Hematopoietic multipotent progenitor cell treated with erythropoietin and hydrocortisone succinate and interleukin-3 and kit ligand, for 17 days (in vitro differentiated cells): ENCODE measurements around the gene TMEM25.
"Not testable (repeated sequence)": the region's sequence is repeated elsewhere in the genome, so short reads cannot be mapped to it uniquely, and the experiment has no call there.

Experiments used
- DNase-seq: peaks from one replicate; pipeline ENCODE4 v3.0.0-alpha.2; 2015; ENCODE audit warnings: low spot score

TMEM25 gene

GRCh38 chr11:118532091-118532490 lies 1.1 kb downstream of the TMEM25 start:
- no peak for DNase-seq

GRCh38 chr11:118532852-118533768 lies 2.1 kb downstream of the TMEM25 start:
- DNase-seq: no peak

- no peak for DNase-seq
Measured at GRCh38 chr11:118533769-118534729, 3.1 kb downstream of the TMEM25 start.

- DNase-seq: no peak
Measured at GRCh38 chr11:118535261-118535660, 4.3 kb downstream of the TMEM25 start.

- no peak for DNase-seq
Measured at GRCh38 chr11:118536726-118537125, 5.7 kb downstream of the TMEM25 start.

GRCh38 chr11:118537409-118537980 lies 6.5 kb downstream of the TMEM25 start:
- DNase-seq: no peak

GRCh38 chr11:118544010-118544646 lies 13.1 kb downstream of the TMEM25 start:
- no peak for DNase-seq

GRCh38 chr11:118544647-118545010 lies 13.6 kb downstream of the TMEM25 start:
- no peak for DNase-seq

GRCh38 chr11:118545533-118545932 lies 14.5 kb downstream of the TMEM25 start:
- no peak for DNase-seq

- DNase-seq: peak; percentile 26
Measured at GRCh38 chr11:118547132-118547531, 16.1 kb downstream of the TMEM25 start.

GRCh38 chr11:118552341-118552740 lies 21.3 kb downstream of the TMEM25 start:
- no peak for DNase-seq

- no peak for DNase-seq
Measured at GRCh38 chr11:118560806-118561205, 29.8 kb downstream of the TMEM25 start.

- no peak for DNase-seq
Measured at GRCh38 chr11:118565051-118565450, 34.1 kb downstream of the TMEM25 start.

- no peak for DNase-seq
Measured at GRCh38 chr11:118569670-118570069, 38.7 kb downstream of the TMEM25 start.

GRCh38 chr11:118570787-118571186 lies 39.8 kb downstream of the TMEM25 start:
- no peak for DNase-seq

- DNase-seq: not testable (repeated sequence)
Measured at GRCh38 chr11:118571701-118572060, 40.7 kb downstream of the TMEM25 start.

GRCh38 chr11:118572061-118572980 lies 41.3 kb downstream of the TMEM25 start, which contains the start of gene ARCN1:
Gene ARCN1 (plus strand): TSS chr11:118572409. CDS start chr11:118572548, 139 bp downstream.
- peak; percentile 79 for DNase-seq

- DNase-seq: peak; percentile 57
Measured at GRCh38 chr11:118572981-118573550, 42.1 kb downstream of the TMEM25 start.

GRCh38 chr11:118574636-118575035 lies 43.6 kb downstream of the TMEM25 start:
- DNase-seq: no peak

GRCh38 chr11:118577995-118578394 lies 47.0 kb downstream of the TMEM25 start:
- not testable (repeated sequence) for DNase-seq
